Measurements from ENCODE around the gene MMADHC. TPM values are rescaled to one million over a fixed set of nuclear protein-coding genes. Genes with fewer than 3 reads are reported as not detected.

Gene MMADHC
- total RNA-seq, 1 donor from 2014 or later = 70.4 TPM

- peaks cover 23% of the 10 kb centered on the region for H3K4me1 ChIP-seq
- no peak for TF ChIP-seq CTCF (IDR thresholded peaks at IDR 0.05)
- ATAC-seq = no peak
- H3K4me3 ChIP-seq = no peak overlapping the region
- H3K27me3 ChIP-seq (ENCODE audit: low read depth) = no peaks in the 10 kb centered on the region
- H3K36me3 ChIP-seq = peaks cover 95% of the 10 kb centered on the region
- H3K9me3 ChIP-seq = no peaks in the 10 kb centered on the region
- intact Hi-C loops (cut with DNase I) = no loop called here
- no peak overlapping the region for H3K27ac ChIP-seq
- no peak for DNase-seq
Observed at GRCh38 chr2:149579972-149580882, 7.3 kb downstream of the MMADHC start.

- no peaks in the 10 kb centered on the region for H3K9me3 ChIP-seq
Observed at GRCh38 chr2:149577269-149577668, 10.3 kb downstream of the MMADHC start.

GRCh38 chr2:149575752-149576151, 11.8 kb downstream of the MMADHC start:
- H3K36me3 ChIP-seq = peaks cover 94% of the 10 kb centered on the region
- no peaks in the 10 kb centered on the region for H3K27me3 ChIP-seq (ENCODE audit: low read depth)
- intact Hi-C loops (cut with DNase I) = no loop called here
- no peak overlapping the region for H3K27ac ChIP-seq
- no peak overlapping the region for H3K4me3 ChIP-seq
- DNase-seq (no peak), ATAC-seq (no peak)
- H3K9me3 ChIP-seq = no peaks in the 10 kb centered on the region
- peaks cover 16% of the 10 kb centered on the region for H3K4me1 ChIP-seq
- no peak for TF ChIP-seq CTCF (IDR thresholded peaks at IDR 0.05)

More at GRCh38 chr2:149577269-149577668, 10.3 kb downstream of the MMADHC start:
- H3K27ac ChIP-seq = no peak overlapping the region
- peaks cover 16% of the 10 kb centered on the region for H3K4me1 ChIP-seq
- H3K4me3 ChIP-seq = no peak overlapping the region
- ATAC-seq (no peak), DNase-seq (no peak)
- intact Hi-C loops (cut with DNase I) = no loop called here
- TF ChIP-seq CTCF (IDR thresholded peaks at IDR 0.05) = no peak
- H3K36me3 ChIP-seq = peaks cover 94% of the 10 kb centered on the region
- H3K27me3 ChIP-seq (ENCODE audit: low read depth) = no peaks in the 10 kb centered on the region

- ATAC-seq = no peak
- DNase-seq = no peak
- intact Hi-C loops (cut with DNase I) = no loop called here
- Histone ChIP-seq H3K9me3 (no peaks in the 10 kb centered on the region), H3K36me3 (peaks cover 94% of the 10 kb centered on the region), H3K27ac (no peak overlapping the region), H3K4me1 (peaks cover 16% of the 10 kb centered on the region), H3K4me3 (no peak overlapping the region), H3K27me3 (ENCODE audit: low read depth) (no peaks in the 10 kb centered on the region)
- no peak for TF ChIP-seq CTCF (IDR thresholded peaks at IDR 0.05)
Observed at GRCh38 chr2:149575277-149575676, 12.3 kb downstream of the MMADHC start.

- DNase-seq (no peak), ATAC-seq (no peak)
- intact Hi-C loops (cut with DNase I) = no loop called here
- no peaks in the 10 kb centered on the region for H3K9me3 ChIP-seq
- peak; percentile 25 for TF ChIP-seq CTCF (IDR thresholded peaks at IDR 0.05)
- H3K4me1 ChIP-seq = peaks cover 5% of the 10 kb centered on the region
- H3K27me3 ChIP-seq (ENCODE audit: low read depth) = no peaks in the 10 kb centered on the region
- no peak overlapping the region for H3K27ac ChIP-seq
- no peak overlapping the region for H3K4me3 ChIP-seq
- peaks cover 94% of the 10 kb centered on the region for H3K36me3 ChIP-seq
Observed at GRCh38 chr2:149573760-149574159, 13.8 kb downstream of the MMADHC start.
